Mesothelial cell of epicardium (in vitro differentiated cells): Measurements from ENCODE around the gene MELTF. TPM values are rescaled to one million over a fixed set of nuclear protein-coding genes. Genes with fewer than 3 reads are reported as not detected.

Source experiments
- DNase-seq, 2 experiments: peaks; one replicate each; pipeline ENCODE4 v3.0.0; 2021; ENCODE audit warnings: low spot score in 2 of 2; ENCODE audit not compliant: unreplicated experiment in 2 of 2
- H3K27ac Mint-ChIP-seq: 2 replicates; pipeline ENCODE4 v1.8.0; 2021; ENCODE audit warnings: mixed read lengths
- H3K27me3 Mint-ChIP-seq: 2 replicates; pipeline ENCODE4 v1.8.0; 2021; ENCODE audit warnings: low read depth, mixed read lengths
- H3K36me3 Mint-ChIP-seq: 2 replicates; pipeline ENCODE4 v1.8.0; 2021; ENCODE audit warnings: mixed read lengths
- H3K4me1 Mint-ChIP-seq: 2 replicates; pipeline ENCODE4 v1.8.0; 2021; ENCODE audit warnings: mixed read lengths
- H3K4me3 Mint-ChIP-seq: 2 replicates; pipeline ENCODE4 v1.8.0; 2021; ENCODE audit warnings: mild to moderate bottlenecking, moderate library complexity, mixed read lengths
- H3K9me3 Mint-ChIP-seq: 2 replicates; pipeline ENCODE4 v1.8.0; 2021; ENCODE audit warnings: mixed read lengths
- total RNA-seq: library from RNA; stranded (reverse); gene quantifications from 3 replicates; pipeline ENCODE4 v1.2.1, GENCODE V29; 2021
- TF ChIP-seq, protein P1 (sequence below): fragments of 200-600 bp; sonication (generic); IDR thresholded peaks from one replicate; pipeline ENCODE4 v1.5.0; 2021; ENCODE audit warnings: antibody characterized with exemption; ENCODE audit not compliant: unreplicated experiment

MELTF gene
- total RNA-seq, 1 donor from 2014 or later = 9.2 TPM

GRCh38 chr3:197008436-197009209 is 21.0 kb downstream of the MELTF start:
- TF ChIP-seq, protein P1, sequence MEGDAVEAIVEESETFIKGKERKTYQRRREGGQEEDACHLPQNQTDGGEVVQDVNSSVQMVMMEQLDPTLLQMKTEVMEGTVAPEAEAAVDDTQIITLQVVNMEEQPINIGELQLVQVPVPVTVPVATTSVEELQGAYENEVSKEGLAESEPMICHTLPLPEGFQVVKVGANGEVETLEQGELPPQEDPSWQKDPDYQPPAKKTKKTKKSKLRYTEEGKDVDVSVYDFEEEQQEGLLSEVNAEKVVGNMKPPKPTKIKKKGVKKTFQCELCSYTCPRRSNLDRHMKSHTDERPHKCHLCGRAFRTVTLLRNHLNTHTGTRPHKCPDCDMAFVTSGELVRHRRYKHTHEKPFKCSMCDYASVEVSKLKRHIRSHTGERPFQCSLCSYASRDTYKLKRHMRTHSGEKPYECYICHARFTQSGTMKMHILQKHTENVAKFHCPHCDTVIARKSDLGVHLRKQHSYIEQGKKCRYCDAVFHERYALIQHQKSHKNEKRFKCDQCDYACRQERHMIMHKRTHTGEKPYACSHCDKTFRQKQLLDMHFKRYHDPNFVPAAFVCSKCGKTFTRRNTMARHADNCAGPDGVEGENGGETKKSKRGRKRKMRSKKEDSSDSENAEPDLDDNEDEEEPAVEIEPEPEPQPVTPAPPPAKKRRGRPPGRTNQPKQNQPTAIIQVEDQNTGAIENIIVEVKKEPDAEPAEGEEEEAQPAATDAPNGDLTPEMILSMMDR = no peak
- peaks cover 7% of the 10 kb centered on the region for H3K36me3 Mint-ChIP-seq
- no peak overlapping the region for H3K4me3 Mint-ChIP-seq
- no peak overlapping the region for H3K27ac Mint-ChIP-seq
- H3K27me3 Mint-ChIP-seq = no peaks in the 10 kb centered on the region
- DNase-seq = no peak
- no peaks in the 10 kb centered on the region for H3K9me3 Mint-ChIP-seq
- peaks cover 16% of the 10 kb centered on the region for H3K4me1 Mint-ChIP-seq

GRCh38 chr3:197007953-197008352 is 21.7 kb downstream of the MELTF start:
- H3K27me3 Mint-ChIP-seq = no peaks in the 10 kb centered on the region
- H3K4me1 Mint-ChIP-seq = peaks cover 16% of the 10 kb centered on the region
- no peak overlapping the region for H3K27ac Mint-ChIP-seq
- peaks cover 7% of the 10 kb centered on the region for H3K36me3 Mint-ChIP-seq
- H3K9me3 Mint-ChIP-seq = no peaks in the 10 kb centered on the region
- TF ChIP-seq, protein P1 = no peak
- no peak overlapping the region for H3K4me3 Mint-ChIP-seq
- DNase-seq = no peak

- DNase-seq = no peak
- Mint-ChIP-seq H3K27me3 (no peaks in the 10 kb centered on the region), H3K9me3 (no peaks in the 10 kb centered on the region), H3K4me1 (peaks cover 16% of the 10 kb centered on the region), H3K4me3 (no peak overlapping the region), H3K36me3 (peaks cover 7% of the 10 kb centered on the region), H3K27ac (no peak overlapping the region)
- TF ChIP-seq, protein P1 = no peak
Observed at GRCh38 chr3:197007296-197007940, 22.2 kb downstream of the MELTF start.

GRCh38 chr3:197006860-197007259 is 22.8 kb downstream of the MELTF start:
- H3K27me3 Mint-ChIP-seq = no peaks in the 10 kb centered on the region
- peaks cover 16% of the 10 kb centered on the region for H3K4me1 Mint-ChIP-seq
- DNase-seq = no peak
- no peaks in the 10 kb centered on the region for H3K9me3 Mint-ChIP-seq
- H3K36me3 Mint-ChIP-seq = peaks cover 7% of the 10 kb centered on the region
- no peak overlapping the region for H3K4me3 Mint-ChIP-seq
- TF ChIP-seq, protein P1 = no peak
- H3K27ac Mint-ChIP-seq = no peak overlapping the region

DNA sequence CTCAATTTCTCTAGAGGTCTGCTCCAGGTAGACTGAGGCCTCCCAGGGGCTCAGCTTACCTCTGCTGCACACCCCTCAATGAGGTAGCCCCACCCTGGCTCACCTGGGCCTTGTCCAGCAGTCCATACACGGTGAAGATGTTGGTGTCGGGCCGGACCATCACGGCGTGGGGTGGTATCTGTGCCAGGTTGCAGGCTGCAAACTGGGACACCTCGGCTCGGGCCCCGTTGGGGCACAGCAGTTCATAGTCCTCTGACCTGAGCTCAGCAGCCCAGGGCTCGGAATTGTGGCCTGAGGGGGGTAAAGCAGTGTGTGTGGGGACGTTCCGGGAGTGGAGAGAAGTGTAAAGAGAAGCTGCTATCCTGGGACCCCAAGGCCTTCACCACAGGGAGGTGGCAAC is 23.2 kb downstream of the MELTF start:
- Mint-ChIP-seq H3K27ac (no peak overlapping the region), H3K4me3 (no peak overlapping the region), H3K27me3 (no peaks in the 10 kb centered on the region), H3K36me3 (peaks cover 7% of the 10 kb centered on the region), H3K9me3 (no peaks in the 10 kb centered on the region), H3K4me1 (peaks cover 19% of the 10 kb centered on the region)
- TF ChIP-seq, protein P1 = no peak
- DNase-seq = no peak
